ENCODE results near the gene CHD2. TPM values are rescaled to one million over a fixed set of nuclear protein-coding genes. Genes with fewer than 3 reads are reported as not detected.
"Not testable (repeated sequence)": the region's sequence is repeated elsewhere in the genome, so short reads cannot be mapped to it uniquely, and the experiment has no call there.

The CHD2 gene
- total RNA-seq, 4 donors from 2014 or later, result 26.9 to 55.5 (median 33.7) TPM

DNA sequence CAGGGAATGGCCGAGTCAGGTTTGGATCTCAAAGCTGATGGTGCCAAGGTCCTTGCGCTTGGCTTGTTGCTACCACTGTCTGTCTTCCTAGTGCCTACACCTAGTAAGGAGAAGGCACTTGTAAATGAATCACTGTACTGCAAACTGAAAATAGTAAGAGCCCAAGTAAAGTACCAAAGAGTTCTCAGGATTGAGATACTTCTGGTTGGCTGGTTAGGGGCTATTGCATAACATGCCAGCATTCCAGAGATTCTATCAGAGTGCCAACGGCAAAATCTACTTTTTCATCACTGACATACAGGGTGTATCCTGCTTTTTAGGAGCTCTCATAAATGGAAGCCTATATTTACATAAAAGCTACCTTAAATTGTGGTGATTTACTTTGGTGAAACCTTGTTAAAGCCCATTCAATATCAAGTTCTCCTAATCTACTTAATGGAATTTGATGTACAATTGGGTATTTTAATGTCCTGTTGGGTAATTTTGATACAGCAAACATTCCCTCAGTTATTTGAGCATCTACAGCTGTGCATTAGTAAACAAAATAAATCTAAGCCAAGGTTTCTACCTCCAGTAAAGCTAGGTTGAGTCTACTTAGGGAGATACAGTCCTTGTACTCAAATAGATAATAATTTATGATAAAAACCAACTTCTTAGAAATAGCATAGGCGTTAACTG is 30.7 kb upstream of the CHD2 start:
- H3K36me3 ChIP-seq, result no peaks in the 10 kb centered on the region

DNA sequence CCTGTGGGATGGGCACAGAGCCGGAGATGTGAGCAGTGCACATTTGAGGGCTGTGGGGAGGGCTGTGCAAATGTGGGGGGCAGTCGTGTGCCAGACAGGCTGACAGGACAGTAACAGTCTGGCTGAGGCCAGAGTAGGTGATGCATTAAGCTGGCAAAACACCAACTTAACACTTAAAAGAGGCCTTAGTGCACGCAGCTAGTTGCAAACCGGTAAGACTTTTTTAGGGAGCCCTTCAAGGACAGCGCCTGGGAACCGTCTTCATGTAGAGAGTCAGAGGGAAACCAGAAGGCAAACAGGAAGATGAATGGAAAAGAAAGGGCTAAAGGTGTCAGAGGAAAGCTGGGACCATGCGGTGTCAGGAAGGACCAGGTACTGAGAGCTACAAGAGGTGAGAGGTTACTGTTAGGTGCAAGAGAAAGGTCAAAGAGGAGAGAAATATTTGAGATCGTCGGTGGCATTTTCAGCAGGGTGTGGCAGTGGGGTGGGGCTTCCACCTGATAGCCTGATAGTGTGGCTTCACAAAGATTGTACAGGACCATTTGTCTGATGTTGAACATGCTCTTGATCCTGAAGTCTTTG is 30.0 kb upstream of the CHD2 start:
- Histone ChIP-seq H3K4me1 (peaks cover 0 to 13% of the 10 kb centered on the region in 2 donors), H3K36me3 (no peaks in the 10 kb centered on the region), H3K4me3 (no peak overlapping the region), H3K27ac (peak overlapping the region in 1 of 4 donors; percentile 18), H3K9me3 (no peaks in the 10 kb centered on the region), H3K27me3 (no peaks in the 10 kb centered on the region)
- intact Hi-C loops (cut with DNase I; ENCODE audit: low total_unique reads) (no loop called here), in situ Hi-C loops (cut with MboI; ENCODE audit: low sequenced_read_pairs in 4 of 4) (no loop called here)
- DNase-seq (no peak), ATAC-seq (no peak)
- no peak for TF ChIP-seq POLR2A (IDR thresholded peaks at IDR 0.05)
- TF ChIP-seq, protein P1, sequence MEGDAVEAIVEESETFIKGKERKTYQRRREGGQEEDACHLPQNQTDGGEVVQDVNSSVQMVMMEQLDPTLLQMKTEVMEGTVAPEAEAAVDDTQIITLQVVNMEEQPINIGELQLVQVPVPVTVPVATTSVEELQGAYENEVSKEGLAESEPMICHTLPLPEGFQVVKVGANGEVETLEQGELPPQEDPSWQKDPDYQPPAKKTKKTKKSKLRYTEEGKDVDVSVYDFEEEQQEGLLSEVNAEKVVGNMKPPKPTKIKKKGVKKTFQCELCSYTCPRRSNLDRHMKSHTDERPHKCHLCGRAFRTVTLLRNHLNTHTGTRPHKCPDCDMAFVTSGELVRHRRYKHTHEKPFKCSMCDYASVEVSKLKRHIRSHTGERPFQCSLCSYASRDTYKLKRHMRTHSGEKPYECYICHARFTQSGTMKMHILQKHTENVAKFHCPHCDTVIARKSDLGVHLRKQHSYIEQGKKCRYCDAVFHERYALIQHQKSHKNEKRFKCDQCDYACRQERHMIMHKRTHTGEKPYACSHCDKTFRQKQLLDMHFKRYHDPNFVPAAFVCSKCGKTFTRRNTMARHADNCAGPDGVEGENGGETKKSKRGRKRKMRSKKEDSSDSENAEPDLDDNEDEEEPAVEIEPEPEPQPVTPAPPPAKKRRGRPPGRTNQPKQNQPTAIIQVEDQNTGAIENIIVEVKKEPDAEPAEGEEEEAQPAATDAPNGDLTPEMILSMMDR (IDR thresholded peaks at IDR 0.05 in 4 of 5, conservative IDR thresholded peaks at IDR 0.05 in 1 of 5), result no peak

More for the DNA sequence above, 30.7 kb upstream of the CHD2 start:
- no peaks in the 10 kb centered on the region for H3K27me3 ChIP-seq
- in situ Hi-C loops (cut with MboI; ENCODE audit: low sequenced_read_pairs in 4 of 4), result no loop called here
- peaks cover 0 to 13% of the 10 kb centered on the region in 2 donors for H3K4me1 ChIP-seq
- no peak overlapping the region for H3K4me3 ChIP-seq
- ATAC-seq (peak; percentile 27 to 50), DNase-seq (no peak)
- intact Hi-C loops (cut with DNase I; ENCODE audit: low total_unique reads), result no loop called here
- peak overlapping the region in 2 of 4 donors; percentile 47 to 48 for H3K27ac ChIP-seq
- H3K9me3 ChIP-seq, result no peaks in the 10 kb centered on the region
- TF ChIP-seq, protein P1 (IDR thresholded peaks at IDR 0.05 in 4 of 5, conservative IDR thresholded peaks at IDR 0.05 in 1 of 5), result no peak
- TF ChIP-seq POLR2A (IDR thresholded peaks at IDR 0.05), result no peak

DNA sequence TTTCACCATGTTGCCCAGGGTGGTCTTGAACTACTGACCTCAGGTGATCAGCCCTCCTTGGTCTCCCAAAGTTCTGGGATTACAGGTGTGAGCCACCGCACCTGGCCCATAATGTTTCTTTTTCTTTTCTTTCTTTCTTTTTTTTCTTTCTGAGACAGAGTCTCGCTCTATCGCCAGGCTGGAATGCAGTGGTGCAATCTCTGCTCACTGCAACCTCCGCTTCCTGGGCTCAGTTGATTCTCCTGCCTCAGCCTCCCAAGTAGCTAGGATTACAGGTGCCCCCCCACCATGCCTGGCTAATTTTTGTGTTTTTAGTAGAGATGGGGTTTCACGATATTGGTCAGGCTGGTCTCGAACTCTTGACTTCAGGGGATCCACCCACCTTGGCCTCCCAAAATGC is 27.2 kb upstream of the CHD2 start:
- ATAC-seq; in situ Hi-C loops (cut with MboI; ENCODE audit: low sequenced_read_pairs in 4 of 4); H3K27ac ChIP-seq; H3K27me3 ChIP-seq; DNase-seq; intact Hi-C loops (cut with DNase I; ENCODE audit: low total_unique reads); H3K36me3 ChIP-seq; H3K9me3 ChIP-seq; H3K4me3 ChIP-seq: not testable (repeated sequence)
- H3K4me1 ChIP-seq, result peaks cover 0 to 13% of the 10 kb centered on the region in 2 donors

DNA sequence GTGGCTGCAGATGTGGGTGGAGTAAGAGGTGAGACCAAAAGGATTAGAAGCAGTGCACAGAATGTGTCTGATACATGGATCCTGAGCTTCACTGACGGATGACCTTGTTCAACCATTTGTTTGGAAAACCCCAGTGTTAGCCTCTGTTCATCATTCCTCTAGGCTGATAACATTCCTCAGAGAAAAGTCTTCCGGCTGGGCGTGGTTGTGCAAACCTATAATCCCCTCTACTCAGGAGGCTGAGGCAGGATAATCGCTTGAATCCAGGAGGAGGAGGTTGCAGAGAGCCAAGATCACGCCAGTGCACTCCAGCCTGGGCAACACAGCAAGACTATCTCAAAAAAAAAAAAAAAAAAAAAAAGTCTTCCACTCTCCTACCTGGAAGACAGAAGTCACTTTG is 23.1 kb upstream of the CHD2 start:
- Histone ChIP-seq H3K4me1 (peaks cover 9 to 12% of the 10 kb centered on the region in 2 donors), H3K4me3 (no peak overlapping the region), H3K27me3 (no peaks in the 10 kb centered on the region), H3K36me3 (no peaks in the 10 kb centered on the region), H3K9me3 (no peaks in the 10 kb centered on the region), H3K27ac (no peak overlapping the region)
- ATAC-seq, result no peak
- in situ Hi-C loops (cut with MboI; ENCODE audit: low sequenced_read_pairs in 4 of 4) (loop anchor here in 1 of 4 donors (5.0 kb wide), 1 partner anchor 40 kb away; no protein-coding TSS in a partner anchor), intact Hi-C loops (cut with DNase I; ENCODE audit: low total_unique reads) (no loop called here)
- DNase-seq, result no peak
- TF ChIP-seq POLR2A (IDR thresholded peaks at IDR 0.05), result no peak
- TF ChIP-seq, protein P1 (IDR thresholded peaks at IDR 0.05 in 4 of 5, conservative IDR thresholded peaks at IDR 0.05 in 1 of 5), result no peak

DNA sequence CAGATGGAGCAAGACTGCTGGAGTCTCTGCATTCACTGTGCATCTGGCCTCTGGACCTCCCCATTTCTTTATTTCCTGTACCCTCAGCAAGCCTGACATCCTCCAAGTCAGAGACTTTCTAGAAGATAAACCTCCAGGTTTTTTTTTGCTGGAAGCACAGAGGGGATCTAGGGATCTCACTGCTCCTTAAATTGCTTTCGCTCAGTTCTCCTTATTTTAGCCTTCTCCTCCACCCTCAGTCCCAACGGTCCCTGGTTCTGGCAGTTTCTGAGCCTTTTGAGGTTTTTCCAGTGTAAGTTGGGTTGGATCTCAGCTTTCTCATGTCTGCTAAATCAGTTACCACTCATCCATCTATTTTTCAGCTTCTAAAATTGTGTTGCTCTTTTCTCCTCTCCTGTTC is 22.7 kb upstream of the CHD2 start:
- Histone ChIP-seq H3K27ac (peak overlapping the region in 1 of 4 donors; percentile 10), H3K36me3 (no peaks in the 10 kb centered on the region), H3K9me3 (no peaks in the 10 kb centered on the region), H3K4me1 (peaks cover 9 to 12% of the 10 kb centered on the region in 2 donors), H3K27me3 (no peaks in the 10 kb centered on the region), H3K4me3 (no peak overlapping the region)
- in situ Hi-C loops (cut with MboI; ENCODE audit: low sequenced_read_pairs in 4 of 4) (loop anchor here in 1 of 4 donors (5.0 kb wide), 1 partner anchor 40 kb away; no protein-coding TSS in a partner anchor), intact Hi-C loops (cut with DNase I; ENCODE audit: low total_unique reads) (no loop called here)
- DNase-seq, result no peak
- ATAC-seq, result no peak
- no peak for TF ChIP-seq POLR2A (IDR thresholded peaks at IDR 0.05)
- TF ChIP-seq, protein P1 (IDR thresholded peaks at IDR 0.05 in 4 of 5, conservative IDR thresholded peaks at IDR 0.05 in 1 of 5), result no peak
